Fibroblast of mammary gland (primary cell): Measurements from ENCODE around the gene MROH8.

Source experiments
- DNase-seq: peaks from one replicate; pipeline ENCODE4 v3.0.0-alpha.2; 2010; ENCODE audit warnings: low read depth
- H3K4me3 ChIP-seq: 2 replicates; pipeline ENCODE4 v1.5.1; 2011; ENCODE audit warnings: low read depth, mild to moderate bottlenecking, low read length, moderate library complexity; ENCODE audit not compliant: control insufficient read depth
- CTCF ChIP-seq: conservative IDR thresholded peaks from 2 replicates; pipeline ENCODE4 v1.5.1; 2011; ENCODE audit warnings: low read depth, low read length, inconsistent platforms; ENCODE audit not compliant: control insufficient read depth, insufficient read depth

The MROH8 gene

GRCh38 chr20:37053230-37053950 lies 126.0 kb downstream of the MROH8 start:
- TF ChIP-seq CTCF, result no peak
- H3K4me3 ChIP-seq, result no peak overlapping the region
- peak; percentile 6 for DNase-seq
